ENCODE data around the gene MAP3K2. TPM values are rescaled to one million over a fixed set of nuclear protein-coding genes. Genes with fewer than 3 reads are reported as not detected.

MAP3K2 gene
- total RNA-seq, 2 donors from 2014 or later = 61.6 to 63.8 TPM

DNA sequence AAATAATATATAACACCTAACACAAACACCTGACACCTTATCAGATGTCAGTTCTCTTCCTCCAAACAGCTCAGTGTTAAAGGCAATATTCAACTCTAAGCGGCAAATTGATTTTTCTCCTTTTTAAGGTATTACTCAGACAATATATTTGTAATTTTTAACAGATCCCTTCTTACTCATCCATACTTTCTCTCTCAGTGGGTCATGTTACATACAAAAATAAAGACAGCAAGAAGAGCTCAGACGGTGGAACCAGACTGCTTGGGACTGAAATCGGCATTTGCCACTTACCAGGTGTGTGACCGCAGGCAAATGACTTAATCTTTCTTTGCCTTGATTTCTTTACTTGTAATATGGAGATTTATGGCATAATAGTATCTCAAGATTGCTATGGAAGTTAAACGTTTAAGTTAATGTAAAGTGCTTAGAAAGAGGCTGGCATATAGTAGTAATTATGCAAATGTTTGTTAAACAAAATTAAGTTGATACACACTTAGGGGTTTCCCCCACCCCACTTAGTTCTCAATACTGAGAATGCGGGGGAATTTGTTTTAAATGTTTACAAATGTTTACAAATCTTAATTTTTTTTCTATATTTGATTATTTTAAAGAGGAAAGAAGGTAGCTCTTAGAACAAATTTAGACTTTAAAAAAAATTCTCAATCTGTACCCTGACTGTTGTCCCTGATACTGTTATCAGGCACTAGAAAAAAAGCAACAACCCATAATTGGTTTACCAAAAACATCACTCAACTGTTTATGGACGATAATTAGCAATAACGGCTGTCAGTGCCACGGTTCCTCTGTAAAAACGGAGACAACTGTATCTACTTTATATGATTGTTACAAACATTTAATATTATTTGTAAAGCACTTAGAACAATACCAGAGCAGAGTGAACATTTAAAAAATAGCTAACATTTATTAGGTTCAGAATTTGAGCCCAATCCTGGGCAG, 25.6 kb downstream of the MAP3K2 start:
- intact Hi-C loops (cut with DNase I) = no loop called here
- no peaks in the 10 kb centered on the region for H3K27me3 ChIP-seq (replicated peaks; ENCODE audit: insufficient read depth)
- H3K4me1 ChIP-seq (replicated peaks) = no peaks in the 10 kb centered on the region
- DNase-seq (ENCODE audit: low spot score) = no peak
- H3K9me3 ChIP-seq = no peaks in the 10 kb centered on the region
- TF ChIP-seq CTCF (IDR thresholded peaks at IDR 0.05) (no peak), POLR2A (IDR thresholded peaks at IDR 0.05) (no peak), POLR2AphosphoS5 (IDR thresholded peaks at IDR 0.05) (no peak)
- no peak overlapping the region for H3K27ac ChIP-seq
- 66% methylated on average over 10 of the region's 10 CpGs for WGBS
- no peaks in the 10 kb centered on the region for H3K36me3 ChIP-seq
- no peak overlapping the region for H3K4me3 ChIP-seq

DNA sequence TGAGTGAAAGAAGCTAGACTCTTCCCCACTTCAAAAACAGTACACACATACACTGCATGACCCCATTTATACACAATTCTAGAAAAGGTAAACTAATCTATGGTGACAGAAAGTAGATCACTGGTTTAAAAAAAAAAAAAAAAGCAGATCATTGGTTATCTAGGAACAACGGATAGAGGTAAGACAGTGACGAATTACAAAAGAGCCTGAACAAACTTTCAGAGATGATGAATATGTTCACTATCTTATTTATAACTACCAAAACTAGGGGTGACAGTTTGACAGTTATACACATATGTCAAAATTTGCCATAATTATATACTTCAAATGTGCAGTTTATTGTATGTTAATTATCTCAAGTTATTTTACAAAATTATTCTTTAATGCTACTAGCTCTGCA, 27.5 kb downstream of the MAP3K2 start:
- no peaks in the 10 kb centered on the region for H3K27me3 ChIP-seq (replicated peaks; ENCODE audit: insufficient read depth)
- no peaks in the 10 kb centered on the region for H3K4me1 ChIP-seq (replicated peaks)
- no peak overlapping the region for H3K27ac ChIP-seq
- no peak for TF ChIP-seq POLR2AphosphoS5 (IDR thresholded peaks at IDR 0.05)
- no peak for TF ChIP-seq CTCF (IDR thresholded peaks at IDR 0.05)
- no peak for TF ChIP-seq POLR2A (IDR thresholded peaks at IDR 0.05)
- no peaks in the 10 kb centered on the region for H3K9me3 ChIP-seq
- H3K4me3 ChIP-seq = no peak overlapping the region
- intact Hi-C loops (cut with DNase I) = no loop called here
- 78% methylated on average over 2 of the region's 2 CpGs for WGBS
- no peak for DNase-seq (ENCODE audit: low spot score)
- H3K36me3 ChIP-seq = no peaks in the 10 kb centered on the region

DNA sequence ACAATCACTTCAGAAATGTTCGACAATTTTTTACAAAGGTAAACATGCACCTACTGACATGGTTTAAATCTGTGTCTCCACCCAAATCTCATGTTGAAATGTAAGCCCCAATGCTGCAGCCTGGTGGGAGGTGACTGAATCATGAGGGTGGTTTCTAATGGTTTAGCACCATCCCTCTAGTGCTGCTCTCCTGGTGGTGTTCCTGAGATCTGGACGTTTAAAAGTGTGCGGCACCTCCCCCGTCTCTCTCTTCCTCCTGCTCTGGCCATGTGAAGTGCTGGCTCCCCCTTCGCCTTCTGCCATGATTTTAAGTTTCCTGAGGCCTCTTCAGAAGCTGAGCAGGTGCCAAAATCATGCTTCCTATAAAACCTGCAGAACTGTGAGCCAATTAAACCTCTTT, 28.3 kb downstream of the MAP3K2 start:
- Histone ChIP-seq H3K4me3 (no peak overlapping the region), H3K36me3 (no peaks in the 10 kb centered on the region), H3K4me1 (replicated peaks) (no peaks in the 10 kb centered on the region), H3K9me3 (no peaks in the 10 kb centered on the region), H3K27ac (no peak overlapping the region), H3K27me3 (replicated peaks; ENCODE audit: insufficient read depth) (no peaks in the 10 kb centered on the region)
- TF ChIP-seq POLR2AphosphoS5 (IDR thresholded peaks at IDR 0.05) = no peak
- no peak for TF ChIP-seq CTCF (IDR thresholded peaks at IDR 0.05)
- TF ChIP-seq POLR2A (IDR thresholded peaks at IDR 0.05) = no peak
- DNase-seq (ENCODE audit: low spot score) = no peak
- 64% methylated on average over 5 of the region's 5 CpGs for WGBS
- intact Hi-C loops (cut with DNase I) = no loop called here

DNA sequence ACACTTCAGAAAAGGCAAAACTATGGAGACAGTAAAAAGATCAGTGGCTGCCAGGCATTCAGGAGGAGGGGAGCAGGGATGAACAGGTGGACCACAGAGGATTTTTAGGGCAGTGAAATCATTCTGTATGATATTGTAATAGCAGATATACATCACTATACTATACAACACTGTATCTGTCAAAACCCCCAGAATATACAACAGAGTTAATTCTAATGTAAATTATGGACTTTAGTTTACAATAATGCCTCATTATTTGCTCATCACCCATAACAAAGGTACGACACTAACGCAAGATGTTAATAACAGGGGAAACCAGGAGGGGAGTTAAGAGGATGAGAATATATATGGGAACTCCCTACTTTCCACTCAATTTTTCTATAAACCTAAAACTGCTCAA, 28.8 kb downstream of the MAP3K2 start:
- no peaks in the 10 kb centered on the region for H3K4me1 ChIP-seq (replicated peaks)
- 84% methylated on average over 2 of the region's 2 CpGs for WGBS
- H3K27me3 ChIP-seq (replicated peaks; ENCODE audit: insufficient read depth) = no peaks in the 10 kb centered on the region
- no peak for TF ChIP-seq POLR2AphosphoS5 (IDR thresholded peaks at IDR 0.05)
- no peak for TF ChIP-seq CTCF (IDR thresholded peaks at IDR 0.05)
- no peak for TF ChIP-seq POLR2A (IDR thresholded peaks at IDR 0.05)
- no peaks in the 10 kb centered on the region for H3K36me3 ChIP-seq
- H3K27ac ChIP-seq = no peak overlapping the region
- no peak overlapping the region for H3K4me3 ChIP-seq
- DNase-seq (ENCODE audit: low spot score) = no peak
- intact Hi-C loops (cut with DNase I) = no loop called here
- H3K9me3 ChIP-seq = no peaks in the 10 kb centered on the region

DNA sequence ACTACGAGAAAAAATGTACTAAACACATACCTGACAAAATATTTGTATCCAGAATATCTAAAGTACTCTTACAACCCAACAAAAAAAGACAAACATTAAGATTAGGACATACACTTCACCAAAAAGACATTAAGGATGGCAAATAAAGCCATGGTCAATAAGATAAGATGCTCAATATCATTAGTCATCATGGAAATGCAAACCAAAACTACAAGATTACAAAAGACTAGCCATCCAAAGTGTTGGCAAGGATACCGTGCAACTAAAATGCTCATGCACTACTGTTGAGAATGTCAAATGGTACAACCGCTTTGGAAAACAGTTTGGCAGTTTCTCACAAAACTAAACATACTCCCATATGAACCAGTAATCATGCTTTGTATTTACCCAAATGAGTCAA, 29.7 kb downstream of the MAP3K2 start:
- Histone ChIP-seq H3K27me3 (replicated peaks; ENCODE audit: insufficient read depth) (no peaks in the 10 kb centered on the region), H3K4me3 (no peak overlapping the region), H3K36me3 (no peaks in the 10 kb centered on the region), H3K4me1 (replicated peaks) (no peaks in the 10 kb centered on the region), H3K27ac (no peak overlapping the region), H3K9me3 (no peaks in the 10 kb centered on the region)
- TF ChIP-seq POLR2A (IDR thresholded peaks at IDR 0.05) (no peak), CTCF (IDR thresholded peaks at IDR 0.05) (no peak), POLR2AphosphoS5 (IDR thresholded peaks at IDR 0.05) (no peak)
- no peak for DNase-seq (ENCODE audit: low spot score)
- intact Hi-C loops (cut with DNase I) = no loop called here
- 74% methylated on average over 3 of the region's 3 CpGs for WGBS

Measured in prostate gland (tissue), 2 donors.